ENCODE data around the gene TADA1.

The TADA1 gene

DNA sequence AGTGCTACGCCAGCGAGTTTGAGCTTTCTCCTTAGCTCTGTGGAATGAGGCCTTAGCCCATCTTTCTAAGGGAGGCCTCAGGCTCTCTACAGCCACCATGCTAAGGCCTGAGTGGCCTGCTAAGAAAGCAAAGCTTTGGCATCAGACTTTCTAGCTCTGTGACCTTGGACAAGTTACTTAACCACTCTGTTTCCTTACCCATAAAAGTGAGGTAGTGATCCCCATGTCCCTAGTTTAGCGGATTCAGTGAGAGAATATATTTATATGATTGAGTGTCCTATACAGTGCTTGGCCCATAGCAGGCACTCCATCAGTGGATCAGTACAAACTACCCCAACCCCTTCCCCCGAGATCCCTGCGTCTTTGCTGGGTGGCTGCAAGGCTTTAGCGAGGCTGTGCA lies 32.7 kb downstream of the TADA1 start:
- TF ChIP-seq GATA3 (IDR thresholded peaks at IDR 0.05; ENCODE audit: low read depth, low read length) (no peak), GATA2 (IDR thresholded peaks at IDR 0.05; ENCODE audit: low read depth, low read length) (no peak)

DNA sequence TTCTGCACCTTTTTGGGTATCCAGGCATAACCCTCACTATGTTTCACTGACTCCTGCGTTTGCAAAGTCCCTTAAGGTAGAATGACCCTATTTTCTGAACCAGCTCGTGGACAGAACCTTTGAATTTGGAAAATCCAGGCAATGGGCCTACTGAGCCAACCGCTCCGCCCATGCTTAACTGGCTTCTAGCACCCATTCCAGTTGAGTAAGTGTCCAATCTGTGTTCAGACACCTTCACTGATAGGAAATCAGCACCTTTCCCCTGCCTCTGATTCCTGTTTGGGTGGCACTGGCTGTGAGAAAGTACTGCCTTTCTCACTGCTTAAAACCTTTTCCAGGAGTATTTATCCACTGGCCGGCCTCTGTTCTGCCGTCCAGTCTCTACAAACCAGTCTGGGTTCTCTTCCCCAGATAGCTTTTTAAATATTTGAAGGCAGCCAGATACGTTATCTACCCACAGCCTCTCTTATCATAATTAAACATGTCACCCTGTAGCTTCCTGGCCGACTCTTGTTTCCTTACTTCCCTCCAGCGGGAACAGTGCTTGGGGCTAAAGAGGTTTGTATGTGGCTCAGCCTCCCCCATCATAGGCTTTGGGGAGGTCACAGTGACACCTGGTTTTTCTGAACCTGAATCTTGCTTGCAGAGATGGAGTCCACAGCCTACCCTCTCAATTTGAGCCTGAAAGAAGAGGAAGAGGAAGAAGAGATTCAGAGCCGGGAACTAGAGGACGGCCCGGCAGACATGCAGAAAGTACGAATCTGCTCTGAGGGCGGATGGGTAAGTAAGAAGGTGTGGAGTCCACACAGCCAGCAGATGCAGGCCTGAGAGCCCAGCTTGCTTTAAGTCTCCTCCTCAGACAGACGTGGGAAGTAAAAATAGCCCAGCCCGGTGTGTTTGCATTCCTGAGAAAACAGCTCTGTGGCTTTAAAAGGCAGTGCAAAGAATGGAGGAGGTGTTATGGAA lies 35.5 kb downstream of the TADA1 start:
- TF ChIP-seq GATA2 (IDR thresholded peaks at IDR 0.05; ENCODE audit: low read depth, low read length): no peak
- TF ChIP-seq GATA3 (IDR thresholded peaks at IDR 0.05; ENCODE audit: low read depth, low read length): no peak

DNA sequence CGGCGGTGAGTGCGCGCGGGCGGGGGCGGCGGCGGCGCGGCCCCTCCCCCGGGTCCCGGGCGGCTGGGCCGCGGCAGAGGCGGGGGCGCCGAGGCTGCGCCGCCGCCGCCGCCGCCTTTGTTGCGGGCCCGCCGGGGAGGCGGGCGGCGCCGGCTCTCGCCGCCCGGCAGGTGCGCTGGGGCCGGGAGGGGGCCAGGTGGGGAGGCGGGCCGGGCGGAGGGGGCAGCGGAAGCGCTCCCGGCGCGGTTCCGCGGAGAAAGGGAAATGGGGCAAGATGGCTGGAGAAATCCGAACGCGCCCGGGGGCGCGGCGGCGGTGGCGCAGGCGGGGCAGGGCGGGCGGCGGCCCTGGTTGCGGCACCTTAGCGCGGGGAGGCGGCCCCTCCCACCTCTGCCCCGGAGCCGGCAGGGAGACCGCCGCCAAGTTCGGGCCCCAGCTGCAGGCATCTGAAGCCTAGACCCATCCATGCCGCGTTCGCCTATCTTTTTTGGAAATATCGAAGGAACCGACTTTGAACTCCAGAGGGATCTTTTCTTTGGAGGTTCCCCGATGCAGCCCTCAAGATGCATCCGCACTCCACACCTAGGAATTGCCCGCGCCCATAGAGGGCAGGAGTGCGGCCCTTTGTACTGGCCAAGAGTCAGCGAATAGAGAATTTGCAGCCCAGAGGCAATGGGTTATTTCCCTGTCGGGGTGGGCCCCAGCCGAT lies 36.3 kb downstream of the TADA1 start:
- TF ChIP-seq GATA2 (IDR thresholded peaks at IDR 0.05; ENCODE audit: low read depth, low read length): no peak
- TF ChIP-seq GATA3 (IDR thresholded peaks at IDR 0.05; ENCODE audit: low read depth, low read length): no peak

DNA sequence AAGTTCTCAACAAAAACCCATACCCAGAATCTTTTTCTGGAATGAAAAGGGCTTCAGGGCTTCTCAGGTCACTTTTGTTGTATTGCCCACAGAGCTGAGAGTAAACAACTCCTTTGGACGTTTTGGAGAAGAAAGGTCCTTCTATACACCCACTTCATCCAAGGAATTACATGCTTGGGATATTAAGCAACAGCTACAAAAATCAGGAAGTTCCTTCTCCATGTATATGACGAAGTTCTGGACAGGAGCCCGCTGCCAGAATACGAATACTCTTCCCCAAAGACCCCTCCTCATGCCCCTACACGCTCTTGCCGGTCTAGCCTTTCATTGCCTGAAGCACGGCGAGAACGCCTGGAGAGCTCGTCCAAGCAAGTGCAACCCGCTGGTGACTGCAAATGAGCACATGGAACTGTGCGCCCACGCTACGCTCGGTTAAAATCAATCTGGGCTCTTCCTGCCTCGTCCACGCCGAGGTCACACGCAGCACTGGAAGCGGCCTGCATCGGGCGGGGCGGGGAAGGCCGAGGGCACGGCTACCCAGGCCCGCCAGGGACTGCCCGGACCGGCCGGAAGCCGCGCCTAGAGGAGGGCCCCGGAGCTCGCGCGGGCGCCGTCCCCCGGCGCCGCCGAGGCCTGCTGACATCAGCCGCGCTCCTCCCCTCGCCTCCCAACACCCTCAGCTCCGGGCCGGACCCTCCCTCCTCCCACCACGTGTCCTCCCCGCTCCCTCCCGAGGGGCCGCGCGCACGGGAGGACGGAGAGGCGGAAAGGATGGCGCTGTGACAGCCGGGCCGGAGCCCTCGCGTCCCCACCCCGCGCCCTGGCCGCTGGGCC lies 37.1 kb downstream of the TADA1 start, which contains the start of gene POGK:
POGK (plus strand) TSS at position 710 of the 834 bp plus-strand sequence. CDS start 1,482 bp downstream, outside the sequence.
- no peak for TF ChIP-seq GATA2 (IDR thresholded peaks at IDR 0.05; ENCODE audit: low read depth, low read length)
- TF ChIP-seq GATA3 (IDR thresholded peaks at IDR 0.05; ENCODE audit: low read depth, low read length): no peak

DNA sequence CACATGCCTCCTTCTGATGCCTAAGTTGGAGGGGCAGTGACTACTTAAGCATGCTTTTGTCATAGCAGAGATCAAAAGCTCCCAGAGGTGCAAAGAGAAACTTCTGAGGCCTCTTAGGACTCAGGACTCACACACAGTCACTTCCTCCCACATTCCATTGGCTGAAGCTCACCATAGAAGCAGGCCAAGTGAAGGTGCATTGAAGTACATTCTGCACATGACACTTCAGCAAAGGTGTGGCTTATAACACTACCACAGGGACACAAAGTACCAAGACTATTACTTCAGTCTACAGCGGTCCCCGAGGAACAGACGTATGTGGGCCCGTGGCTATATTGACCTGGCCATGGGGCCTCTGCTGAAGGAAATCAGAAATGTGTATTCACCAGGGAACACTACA lies 39.3 kb downstream of the TADA1 start:
- TF ChIP-seq GATA2 (IDR thresholded peaks at IDR 0.05; ENCODE audit: low read depth, low read length) (no peak), GATA3 (IDR thresholded peaks at IDR 0.05; ENCODE audit: low read depth, low read length) (no peak)

DNA sequence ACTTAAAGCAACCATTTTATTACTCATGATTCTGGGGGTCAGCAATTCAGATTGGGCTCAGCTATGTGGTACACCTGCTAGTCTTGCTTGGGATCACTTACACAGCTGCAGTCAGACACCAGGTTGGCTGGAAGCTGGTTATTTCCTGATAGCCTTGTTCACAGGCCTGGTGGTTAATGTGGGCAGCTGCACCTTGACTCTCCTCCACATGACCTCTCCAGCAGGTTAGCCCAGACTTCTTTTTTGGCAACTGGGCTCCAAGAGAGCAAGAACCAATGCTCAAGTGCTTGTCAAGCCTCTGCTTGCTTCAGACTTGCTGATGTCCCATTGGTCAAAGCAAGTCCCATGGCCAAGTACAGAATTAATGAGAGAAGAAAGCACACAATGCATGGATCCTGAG lies 48.6 kb downstream of the TADA1 start:
- TF ChIP-seq GATA2 (IDR thresholded peaks at IDR 0.05; ENCODE audit: low read depth, low read length): no peak
- no peak for TF ChIP-seq GATA3 (IDR thresholded peaks at IDR 0.05; ENCODE audit: low read depth, low read length)

DNA sequence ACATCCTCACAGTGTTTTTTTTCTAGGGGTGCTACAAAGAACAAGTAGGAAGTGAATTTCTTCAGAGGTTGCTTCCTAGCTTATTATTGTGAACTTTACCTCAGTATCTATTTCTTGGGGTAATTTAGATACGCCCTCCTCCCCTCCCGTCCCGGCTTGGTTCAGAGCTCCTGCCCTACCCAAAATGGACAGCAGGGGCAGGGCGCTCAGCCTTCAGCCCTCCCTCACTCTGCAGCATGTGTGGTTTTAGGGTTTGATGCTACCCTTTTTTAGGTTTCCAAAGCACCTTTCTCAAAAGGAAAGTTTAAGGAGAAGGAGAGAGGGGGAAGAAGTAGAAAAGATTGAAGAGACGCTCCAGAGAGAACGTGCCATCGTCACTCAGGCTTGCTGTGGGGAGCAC lies 53.7 kb downstream of the TADA1 start:
- TF ChIP-seq GATA3 (IDR thresholded peaks at IDR 0.05; ENCODE audit: low read depth, low read length) (no peak), GATA2 (IDR thresholded peaks at IDR 0.05; ENCODE audit: low read depth, low read length) (no peak)

DNA sequence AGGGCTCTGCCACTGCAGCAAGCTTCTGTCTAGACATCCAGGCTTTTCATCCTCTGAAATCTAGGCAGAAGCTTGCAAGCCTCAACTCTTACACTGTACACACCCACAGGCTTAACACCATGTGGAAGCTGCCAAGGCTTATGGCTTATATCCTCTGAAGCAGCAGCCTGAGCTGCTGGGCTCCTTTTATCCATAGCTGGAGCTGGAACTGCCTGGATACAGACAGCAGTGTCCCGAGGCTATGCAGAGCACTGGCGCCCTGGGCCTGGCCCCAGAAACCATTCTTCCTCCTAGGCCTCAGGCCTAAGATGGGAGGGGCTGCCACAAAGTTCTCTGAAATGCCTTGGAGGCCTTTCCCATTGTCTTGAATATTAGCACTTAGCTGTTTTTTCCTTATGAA lies 56.1 kb downstream of the TADA1 start:
- TF ChIP-seq GATA3 (IDR thresholded peaks at IDR 0.05; ENCODE audit: low read depth, low read length): no peak
- TF ChIP-seq GATA2 (IDR thresholded peaks at IDR 0.05; ENCODE audit: low read depth, low read length): no peak

DNA sequence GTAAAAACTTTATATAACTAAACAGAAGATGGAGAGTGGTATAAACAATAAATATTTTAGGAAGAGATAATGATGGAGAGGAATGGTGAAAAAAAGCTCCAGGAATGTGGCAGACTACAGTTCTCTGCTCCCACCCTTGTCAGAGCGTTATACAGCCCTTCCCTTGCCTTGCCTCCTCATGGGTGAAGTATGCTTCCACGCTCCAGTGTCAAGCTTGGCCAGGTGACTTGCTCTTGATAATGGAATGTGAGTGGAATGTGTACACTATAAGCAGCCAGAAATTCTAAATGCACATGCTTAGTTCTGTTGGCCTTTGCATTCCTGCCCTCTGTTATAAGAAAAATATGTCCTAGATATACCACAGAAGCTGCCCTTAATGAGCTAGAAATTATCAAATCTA lies 61.5 kb downstream of the TADA1 start:
- TF ChIP-seq GATA2 (IDR thresholded peaks at IDR 0.05; ENCODE audit: low read depth, low read length) (no peak), GATA3 (IDR thresholded peaks at IDR 0.05; ENCODE audit: low read depth, low read length) (no peak)

DNA sequence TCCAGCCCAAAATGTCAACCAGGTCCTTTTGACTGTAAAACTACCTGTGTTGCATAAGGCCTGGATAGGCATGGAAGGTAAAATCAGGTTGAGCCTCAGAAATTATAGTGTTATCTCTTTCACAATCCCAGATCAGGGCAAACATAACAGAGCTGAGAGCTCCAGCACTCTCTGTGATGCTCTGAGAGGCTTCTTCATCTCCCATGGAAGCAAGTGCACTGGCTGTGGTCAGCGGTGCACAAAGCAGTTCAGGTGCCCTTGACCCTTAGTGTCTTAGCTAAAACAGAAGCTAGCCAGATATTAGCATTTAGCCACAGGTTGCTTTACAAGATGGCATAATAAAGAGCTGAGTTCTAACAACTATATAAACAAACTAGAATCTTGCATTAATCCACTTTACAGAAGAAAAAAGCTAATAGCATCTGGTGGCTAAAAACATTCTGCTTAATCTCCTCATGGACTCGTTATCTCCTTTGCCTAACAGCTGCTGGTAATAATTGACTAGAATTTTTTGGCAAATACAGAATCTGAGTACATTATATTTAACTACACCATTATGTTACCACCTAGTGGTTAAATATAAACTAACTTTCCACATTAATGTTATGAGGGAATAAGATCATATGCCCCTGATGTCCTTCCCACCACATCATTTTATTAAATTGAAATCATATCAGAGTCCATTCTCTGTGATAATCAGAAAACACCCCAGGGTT lies 62.4 kb downstream of the TADA1 start:
- TF ChIP-seq GATA3 (IDR thresholded peaks at IDR 0.05; ENCODE audit: low read depth, low read length): no peak
- TF ChIP-seq GATA2 (IDR thresholded peaks at IDR 0.05; ENCODE audit: low read depth, low read length): no peak

DNA sequence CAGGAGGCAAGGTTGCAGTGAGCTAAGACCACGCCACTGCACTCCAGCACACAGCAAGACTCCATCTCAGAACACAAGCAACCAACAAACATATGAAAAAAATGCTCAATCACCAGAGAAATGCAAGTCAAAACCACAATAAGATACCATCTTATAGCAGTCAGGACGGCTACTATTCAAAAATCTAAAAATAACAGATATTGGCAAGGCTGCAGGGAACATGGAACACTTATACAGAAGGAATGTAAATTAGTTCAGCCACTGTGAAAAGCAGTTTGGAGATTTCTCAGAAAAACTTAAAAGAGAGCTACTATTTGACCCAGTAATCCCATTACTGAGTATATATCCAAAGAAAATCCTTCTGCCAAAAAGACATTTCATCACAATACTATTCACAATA lies 64.4 kb downstream of the TADA1 start:
- no peak for TF ChIP-seq GATA3 (IDR thresholded peaks at IDR 0.05; ENCODE audit: low read depth, low read length)
- no peak for TF ChIP-seq GATA2 (IDR thresholded peaks at IDR 0.05; ENCODE audit: low read depth, low read length)

DNA sequence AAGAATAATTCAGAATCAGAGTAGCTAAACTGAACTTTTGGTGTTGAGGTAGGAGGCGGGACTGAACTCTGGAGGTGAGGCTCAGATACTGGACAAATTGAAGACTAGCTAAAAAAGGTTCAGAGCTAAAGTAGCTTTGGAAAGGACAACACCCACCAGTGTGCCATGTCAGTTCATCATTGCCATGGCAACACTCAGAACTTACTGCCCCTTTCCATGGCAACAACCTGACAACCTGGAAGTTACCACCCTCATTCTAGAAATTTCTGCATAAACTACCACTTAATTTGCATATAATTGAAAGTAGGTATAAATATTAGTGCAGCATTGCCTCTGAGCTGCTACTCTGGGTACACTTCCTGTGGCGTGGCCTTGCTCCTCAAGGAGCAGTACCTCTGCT lies 67.1 kb downstream of the TADA1 start:
- TF ChIP-seq GATA3 (IDR thresholded peaks at IDR 0.05; ENCODE audit: low read depth, low read length) (no peak), GATA2 (IDR thresholded peaks at IDR 0.05; ENCODE audit: low read depth, low read length) (no peak)
